Heart left ventricle (tissue), 13 donors: ENCODE measurements around the gene MYO5B.

Experiments
- POLR2A ChIP-seq, 2 donors: fragments of 450-650 bp; IDR thresholded peaks; one replicate each; pipeline ENCODE4 v1.6.1; 2017; ENCODE audit warnings: antibody characterized with exemption in 2 of 2, mild to moderate bottlenecking in 2 of 2, moderate library complexity in 2 of 2
- TF ChIP-seq, protein P1 (sequence below), 12 donors: fragments of 200-600 bp; sonication (generic) in 4 of 12; IDR thresholded peaks; one replicate each; pipeline versions ENCODE4 v1.5.0 to v1.8.0; 2018 to 2022; ENCODE audit warnings: antibody characterized with exemption in 12 of 12, mild to moderate bottlenecking in 5 of 12
- donor health status: ischemic (EF 13 %, LVEDD 7.1; RV severe dilation, severe dysfunction).
- donor health status: DM: no; HTN: yes; CAD: no.
- donor health status: DM: no; HTN: no; CAD: no.
- donor health status: ischemic (EF 25% LVEDD 6.9; RV normal size, moderate dysfunction).
- donor health status: ischemic (EF 25% LVEDD 5.7; RV mildly dilated, moderate dysfunction).
- donor health status: ischemic (EF 35%, LVEDD 5.7; RV mildly dilated, moderate dysfunction).
- donor health status: nonischemic (EF 11% LVEDD 7.7; RV severe dilation, severe dysfunction).
- donor health status: DM: yes; HTN: yes; CAD: no.
- donor health status: PGD.
- donor health status: ischemic (EF 29% LVEDD 5.4; RV normal size, mild dysfunction).
- donor health status: nonischemic (EF 23%, LVEDD 6.1; RV moderate dilation, normal function).

DNA sequence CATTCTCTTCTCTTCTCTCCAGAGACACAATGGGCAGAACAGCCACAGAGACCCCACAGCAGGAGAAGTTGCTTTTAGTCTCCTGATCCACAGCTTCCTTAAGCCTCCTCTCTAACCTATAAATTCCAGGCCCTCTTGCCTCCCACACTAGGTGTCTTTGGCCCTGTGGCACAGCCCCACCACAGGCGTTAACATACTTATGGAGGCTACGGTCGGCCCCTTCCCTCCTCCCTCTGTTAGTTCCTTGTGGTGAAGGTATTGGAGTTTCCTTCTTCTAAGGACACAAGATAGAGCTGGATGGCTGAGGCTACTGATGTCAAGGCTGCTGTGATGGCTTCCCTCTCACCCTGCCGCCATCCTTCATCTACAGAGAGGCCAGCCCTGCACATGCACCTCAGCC is 258.1 kb downstream of the MYO5B start:
- TF ChIP-seq, protein P1, sequence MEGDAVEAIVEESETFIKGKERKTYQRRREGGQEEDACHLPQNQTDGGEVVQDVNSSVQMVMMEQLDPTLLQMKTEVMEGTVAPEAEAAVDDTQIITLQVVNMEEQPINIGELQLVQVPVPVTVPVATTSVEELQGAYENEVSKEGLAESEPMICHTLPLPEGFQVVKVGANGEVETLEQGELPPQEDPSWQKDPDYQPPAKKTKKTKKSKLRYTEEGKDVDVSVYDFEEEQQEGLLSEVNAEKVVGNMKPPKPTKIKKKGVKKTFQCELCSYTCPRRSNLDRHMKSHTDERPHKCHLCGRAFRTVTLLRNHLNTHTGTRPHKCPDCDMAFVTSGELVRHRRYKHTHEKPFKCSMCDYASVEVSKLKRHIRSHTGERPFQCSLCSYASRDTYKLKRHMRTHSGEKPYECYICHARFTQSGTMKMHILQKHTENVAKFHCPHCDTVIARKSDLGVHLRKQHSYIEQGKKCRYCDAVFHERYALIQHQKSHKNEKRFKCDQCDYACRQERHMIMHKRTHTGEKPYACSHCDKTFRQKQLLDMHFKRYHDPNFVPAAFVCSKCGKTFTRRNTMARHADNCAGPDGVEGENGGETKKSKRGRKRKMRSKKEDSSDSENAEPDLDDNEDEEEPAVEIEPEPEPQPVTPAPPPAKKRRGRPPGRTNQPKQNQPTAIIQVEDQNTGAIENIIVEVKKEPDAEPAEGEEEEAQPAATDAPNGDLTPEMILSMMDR (IDR thresholded peaks at IDR 0.05): no peak
- no peak for TF ChIP-seq POLR2A (IDR thresholded peaks at IDR 0.05)
